ENCODE data around the gene DIP2C.

DIP2C gene

DNA sequence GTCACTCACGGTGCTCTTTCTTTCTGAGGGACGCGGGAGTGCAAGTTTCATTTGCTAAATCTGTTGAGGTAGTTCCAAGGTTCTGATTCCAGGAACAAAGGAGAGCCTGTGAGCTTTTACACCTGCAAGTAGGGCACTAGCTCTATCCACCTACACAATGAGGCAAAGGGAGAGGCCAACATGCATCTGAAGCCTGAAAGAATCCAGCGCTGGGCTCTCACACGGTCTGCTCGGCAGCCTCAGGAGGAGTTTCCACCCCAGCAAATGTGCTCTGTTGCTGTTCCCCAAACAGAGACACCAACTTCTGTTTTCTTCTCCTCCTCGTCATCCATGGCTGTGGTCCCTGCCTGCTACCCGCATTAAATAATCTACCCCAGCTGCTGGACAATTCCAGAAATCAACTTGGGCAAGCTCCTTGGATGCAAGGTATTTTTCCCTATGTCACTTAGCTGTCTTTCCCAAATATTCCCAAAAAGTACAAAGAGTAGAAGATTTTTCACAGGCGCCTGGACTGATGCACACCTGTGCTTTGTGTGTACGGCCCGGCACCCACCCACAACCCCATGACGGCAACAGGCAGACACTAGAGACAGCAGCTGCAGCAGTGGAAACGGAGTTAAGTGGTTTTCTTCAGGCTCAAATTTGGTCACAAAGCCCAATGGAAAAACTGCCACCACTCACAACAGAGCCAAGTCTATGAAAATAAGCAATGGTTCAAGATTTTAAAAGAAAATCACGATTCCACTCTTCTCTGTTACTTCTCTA lies 377.4 kb downstream of the DIP2C start:
- in situ Hi-C loops (cut with HindIII; ENCODE audit: low pct_ligation_motif_present, low sequenced_read_pairs): no loop called here
- Histone ChIP-seq H3K36me3 (replicated peaks) (no peaks in the 10 kb centered on the region), H3K27me3 (replicated peaks) (no peaks in the 10 kb centered on the region), H3K27ac (no peak overlapping the region), H3K4me3 (ENCODE audit: low read depth, low read length) (no peak overlapping the region)
- TF ChIP-seq, protein P1, sequence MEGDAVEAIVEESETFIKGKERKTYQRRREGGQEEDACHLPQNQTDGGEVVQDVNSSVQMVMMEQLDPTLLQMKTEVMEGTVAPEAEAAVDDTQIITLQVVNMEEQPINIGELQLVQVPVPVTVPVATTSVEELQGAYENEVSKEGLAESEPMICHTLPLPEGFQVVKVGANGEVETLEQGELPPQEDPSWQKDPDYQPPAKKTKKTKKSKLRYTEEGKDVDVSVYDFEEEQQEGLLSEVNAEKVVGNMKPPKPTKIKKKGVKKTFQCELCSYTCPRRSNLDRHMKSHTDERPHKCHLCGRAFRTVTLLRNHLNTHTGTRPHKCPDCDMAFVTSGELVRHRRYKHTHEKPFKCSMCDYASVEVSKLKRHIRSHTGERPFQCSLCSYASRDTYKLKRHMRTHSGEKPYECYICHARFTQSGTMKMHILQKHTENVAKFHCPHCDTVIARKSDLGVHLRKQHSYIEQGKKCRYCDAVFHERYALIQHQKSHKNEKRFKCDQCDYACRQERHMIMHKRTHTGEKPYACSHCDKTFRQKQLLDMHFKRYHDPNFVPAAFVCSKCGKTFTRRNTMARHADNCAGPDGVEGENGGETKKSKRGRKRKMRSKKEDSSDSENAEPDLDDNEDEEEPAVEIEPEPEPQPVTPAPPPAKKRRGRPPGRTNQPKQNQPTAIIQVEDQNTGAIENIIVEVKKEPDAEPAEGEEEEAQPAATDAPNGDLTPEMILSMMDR (IDR thresholded peaks at IDR 0.05; ENCODE audit: low read depth, low read length, missing control alignments): no peak
- DNase-seq: no peak

DNA sequence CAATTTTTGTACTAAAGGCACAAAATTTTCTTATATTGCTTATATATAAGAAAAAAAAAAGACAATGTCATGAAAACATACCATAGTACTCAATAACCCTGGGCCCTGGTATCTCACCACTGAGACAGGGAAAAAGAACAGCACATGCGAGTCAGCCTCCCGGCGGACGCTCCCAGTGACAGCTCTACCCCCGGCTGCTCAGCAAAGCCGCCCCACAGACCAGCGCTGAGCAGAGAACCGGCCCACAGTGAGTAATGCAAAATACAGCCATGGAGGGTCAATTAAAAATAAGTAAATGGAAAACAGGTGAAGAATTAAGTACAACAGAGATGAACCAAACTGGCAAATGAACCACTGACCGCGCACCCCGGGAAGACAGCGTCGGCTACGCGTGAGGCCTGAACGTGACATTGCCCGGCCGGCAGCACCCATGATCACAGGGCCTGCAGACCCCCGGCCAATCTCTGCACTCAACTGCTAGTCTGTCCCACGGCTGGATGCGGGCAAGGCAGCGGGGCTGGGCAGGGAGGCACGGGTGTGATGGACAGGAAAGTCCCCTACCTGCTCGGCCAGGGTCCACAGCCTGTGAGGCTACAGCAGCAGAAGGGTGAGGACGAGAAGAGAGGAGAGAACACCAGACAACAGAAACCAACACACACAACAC lies 378.4 kb downstream of the DIP2C start:
- Histone ChIP-seq H3K4me3 (ENCODE audit: low read depth, low read length) (no peak overlapping the region), H3K36me3 (replicated peaks) (no peaks in the 10 kb centered on the region), H3K27ac (no peak overlapping the region), H3K27me3 (replicated peaks) (no peaks in the 10 kb centered on the region)
- TF ChIP-seq, protein P1 (IDR thresholded peaks at IDR 0.05; ENCODE audit: low read depth, low read length, missing control alignments): no peak
- in situ Hi-C loops (cut with HindIII; ENCODE audit: low pct_ligation_motif_present, low sequenced_read_pairs): no loop called here
- DNase-seq: peak; percentile 35

DNA sequence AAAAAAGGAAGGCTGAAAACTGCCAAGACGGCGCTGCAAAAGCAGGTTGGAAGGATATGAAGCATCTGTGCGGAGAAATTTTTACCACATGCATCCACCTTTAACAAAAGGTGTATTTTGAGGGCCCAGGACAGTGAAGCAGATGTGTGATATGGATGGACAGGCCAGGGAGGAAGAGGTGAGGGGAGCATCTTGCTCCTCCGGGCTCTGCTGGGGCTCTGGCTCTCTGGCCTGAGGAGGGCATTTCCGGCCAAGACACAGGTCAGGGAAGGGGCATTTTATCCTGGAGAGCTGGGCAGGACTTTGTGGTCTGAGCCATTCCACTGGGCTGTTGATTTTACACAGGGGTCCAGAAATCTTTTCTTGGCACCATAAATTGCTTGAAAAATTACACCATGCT lies 379.1 kb downstream of the DIP2C start:
- TF ChIP-seq, protein P1 (IDR thresholded peaks at IDR 0.05; ENCODE audit: low read depth, low read length, missing control alignments): no peak
- H3K27ac ChIP-seq: no peak overlapping the region

DNA sequence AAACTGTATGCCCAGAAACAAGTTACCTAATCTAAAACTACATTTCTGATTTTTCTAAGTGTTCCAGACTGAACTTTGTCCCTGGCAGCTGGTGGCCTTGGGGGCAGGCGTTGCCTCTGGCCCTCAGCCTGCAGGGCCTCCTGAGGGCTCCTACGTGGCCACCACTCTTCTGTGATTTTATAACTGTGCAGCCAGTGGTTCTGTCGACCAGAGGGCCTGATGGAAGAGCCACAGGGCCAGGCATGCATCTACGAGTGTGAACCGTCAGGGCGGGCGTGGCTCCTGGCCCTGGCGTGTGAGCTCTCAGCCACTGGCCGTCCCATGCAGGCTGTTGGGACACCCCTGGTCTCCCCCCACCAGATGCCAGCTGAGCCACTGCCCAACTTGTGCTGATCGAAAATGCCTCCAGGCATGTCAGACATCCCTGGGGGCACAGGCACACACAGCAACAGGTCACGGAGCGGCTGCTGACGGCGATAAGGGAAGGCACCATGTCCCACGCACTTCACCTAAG lies 380.8 kb downstream of the DIP2C start:
- no peak overlapping the region for H3K27ac ChIP-seq
- TF ChIP-seq, protein P1 (IDR thresholded peaks at IDR 0.05; ENCODE audit: low read depth, low read length, missing control alignments): no peak
- no peak overlapping the region for H3K4me3 ChIP-seq (ENCODE audit: low read depth, low read length)
- H3K27me3 ChIP-seq (replicated peaks): no peaks in the 10 kb centered on the region
- in situ Hi-C loops (cut with HindIII; ENCODE audit: low pct_ligation_motif_present, low sequenced_read_pairs): no loop called here
- no peak for DNase-seq
- no peaks in the 10 kb centered on the region for H3K36me3 ChIP-seq (replicated peaks)

More for the DNA sequence above, 379.1 kb downstream of the DIP2C start:
- H3K36me3 ChIP-seq (replicated peaks): no peaks in the 10 kb centered on the region
- in situ Hi-C loops (cut with HindIII; ENCODE audit: low pct_ligation_motif_present, low sequenced_read_pairs): no loop called here
- no peaks in the 10 kb centered on the region for H3K27me3 ChIP-seq (replicated peaks)
- no peak overlapping the region for H3K4me3 ChIP-seq (ENCODE audit: low read depth, low read length)
- no peak for DNase-seq

DNA sequence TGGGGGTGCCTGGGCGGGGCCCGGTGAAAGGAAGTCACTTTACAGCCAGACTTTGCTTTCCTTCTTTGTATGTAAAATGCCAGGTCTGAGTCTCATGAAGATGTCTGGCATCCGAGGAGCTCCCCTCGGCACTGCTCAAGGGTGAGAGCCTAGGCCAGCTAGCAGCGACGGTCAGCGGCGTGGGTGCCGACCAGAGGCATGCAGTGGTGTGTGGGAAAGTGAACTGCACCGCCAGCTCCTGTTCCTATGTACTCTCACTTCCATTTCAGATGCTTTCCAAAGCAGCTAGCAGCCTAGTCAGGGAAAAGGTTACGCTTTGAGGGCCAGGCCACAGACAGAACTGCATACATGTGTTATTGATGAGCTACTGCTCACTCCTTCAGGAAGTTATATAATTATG lies 381.4 kb downstream of the DIP2C start:
- no peak overlapping the region for H3K4me3 ChIP-seq (ENCODE audit: low read depth, low read length)
- H3K27ac ChIP-seq: no peak overlapping the region
- no peaks in the 10 kb centered on the region for H3K27me3 ChIP-seq (replicated peaks)
- TF ChIP-seq, protein P1 (IDR thresholded peaks at IDR 0.05; ENCODE audit: low read depth, low read length, missing control alignments): no peak
- no peaks in the 10 kb centered on the region for H3K36me3 ChIP-seq (replicated peaks)
- in situ Hi-C loops (cut with HindIII; ENCODE audit: low pct_ligation_motif_present, low sequenced_read_pairs): no loop called here
- no peak for DNase-seq

All from brain microvascular endothelial cell (primary cell).